ENCODE results near the gene BRD4. TPM values are rescaled to one million over a fixed set of nuclear protein-coding genes. Genes with fewer than 3 reads are reported as not detected.

The BRD4 gene
- total and polyA plus RNA-seq, 2 of the 13 experiments (the other 11 are each of a cell fraction or from before 2014, with no cell fraction given), result 10.5 to 11.4 TPM

- no peak for TF ChIP-seq TFE3 (CRISPR knock-in tag; IDR thresholded peaks at IDR 0.05)
- no peak for TF ChIP-seq PLRG1 (conservative IDR thresholded peaks at IDR 0.05)
- TF ChIP-seq TMF1 (CRISPR knock-in tag; IDR thresholded peaks at IDR 0.05; ENCODE audit: low read depth), result no peak
- no peak for TF ChIP-seq THAP7 (CRISPR knock-in tag; IDR thresholded peaks at IDR 0.05)
- no peak for TF ChIP-seq ZMYM2 (CRISPR knock-in tag; IDR thresholded peaks at IDR 0.05)
- no peak for TF ChIP-seq RFX5 (IDR thresholded peaks at IDR 0.05; ENCODE audit: low read depth, low read length)
- TF ChIP-seq ZNF564 (CRISPR knock-in tag; IDR thresholded peaks at IDR 0.05), result no peak
- peak; percentile 47; the same call in 1 of the 2 replicates for TF ChIP-seq ARID4A (CRISPR knock-in tag; IDR thresholded peaks at IDR 0.05; ENCODE audit: borderline replicate concordance)
- TF ChIP-seq ZNF264 (CRISPR knock-in tag; IDR thresholded peaks at IDR 0.05), result no peak
- no peak for TF ChIP-seq TGIF2 (CRISPR knock-in tag; IDR thresholded peaks at IDR 0.05)
- TF ChIP-seq ARNTL (CRISPR knock-in tag; IDR thresholded peaks at IDR 0.05), result no peak
- no peak for TF ChIP-seq AFF4 (CRISPR knock-in tag; IDR thresholded peaks at IDR 0.05)
- no peak for TF ChIP-seq ZNF576 (CRISPR knock-in tag; IDR thresholded peaks at IDR 0.05)
- no peak for TF ChIP-seq ZNF773 (CRISPR knock-in tag; IDR thresholded peaks at IDR 0.05; ENCODE audit: borderline replicate concordance)
- no peak for TF ChIP-seq ELK4 (CRISPR knock-in tag; IDR thresholded peaks at IDR 0.05; ENCODE audit: borderline replicate concordance)
- no peak for TF ChIP-seq ZKSCAN8 (CRISPR knock-in tag; IDR thresholded peaks at IDR 0.05; ENCODE audit: borderline replicate concordance)
- no peak for TF ChIP-seq NONO (IDR thresholded peaks at IDR 0.05)
- no peak for TF ChIP-seq NONO (CRISPR knock-in tag; conservative IDR thresholded peaks at IDR 0.05)
- TF ChIP-seq CC2D1A (CRISPR knock-in tag; IDR thresholded peaks at IDR 0.05), result no peak
Observed at GRCh38 chr19:15330801-15331418, 1.4 kb downstream of the BRD4 start (continued).
